ENCODE data around the gene ZNF208.

Gene ZNF208

DNA sequence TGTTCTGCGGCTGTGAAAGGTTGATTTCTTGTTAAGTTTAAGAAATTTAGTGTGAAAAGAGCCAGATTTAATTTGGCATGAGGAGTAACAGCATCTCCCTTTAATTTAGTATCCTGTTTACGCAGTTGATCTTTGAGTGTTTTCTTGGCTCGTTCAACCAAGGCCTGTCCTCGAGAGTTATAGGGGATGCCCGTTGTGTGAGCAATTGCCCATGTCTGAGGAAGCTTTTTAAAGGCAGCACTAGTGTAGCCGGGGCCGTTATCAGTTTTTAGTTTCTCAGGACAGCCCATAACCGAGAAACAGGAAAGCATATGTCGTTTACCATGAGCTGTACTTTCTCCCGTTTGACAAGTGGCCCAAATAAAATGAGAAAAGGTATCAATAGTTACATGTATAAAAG, 127.2 kb downstream of the ZNF208 start:
- DNase-seq: no peak

All from stimulated activated CD4-positive, alpha-beta T cell treated with anti-CD3 and anti-CD28 coated beads, Interleukin-2, amount 100 ng/mL, for 48 hours (primary cell).